Measurements from ENCODE around the gene MT1F.

Gene MT1F

DNA sequence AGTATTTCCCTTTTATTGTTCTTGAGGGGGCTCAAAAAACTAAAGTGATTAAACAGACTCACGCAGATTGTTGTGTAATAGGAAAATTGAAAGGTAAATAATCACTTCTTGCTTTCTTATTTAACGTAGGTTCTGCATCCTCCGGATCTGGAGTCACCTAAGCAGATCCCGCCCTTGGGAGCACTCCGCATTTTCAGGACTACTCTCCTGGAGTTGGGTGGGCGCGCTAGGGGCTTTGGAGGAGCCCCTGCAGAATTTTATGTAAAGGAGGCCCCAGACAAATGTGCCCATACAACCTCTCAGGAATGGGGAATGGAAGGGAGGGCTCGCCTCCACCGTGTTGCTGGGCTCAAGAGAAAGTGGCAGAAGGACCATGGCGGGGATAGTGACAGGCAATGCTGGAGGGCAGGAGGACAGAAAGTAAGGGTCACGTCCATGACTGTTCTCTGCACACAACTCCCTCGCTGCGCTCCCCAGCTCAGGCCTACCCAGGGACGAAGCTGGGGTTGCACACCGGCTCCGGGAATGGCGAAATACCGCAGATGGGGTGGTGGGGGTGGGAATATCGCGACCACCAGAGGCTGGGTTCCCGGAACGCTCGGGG, 41.0 kb upstream of the MT1F start:
- Histone ChIP-seq H3K9me3 (ENCODE audit: insufficient read depth, low read depth, low read length) (no peaks in the 10 kb centered on the region), H3K4me1 (ENCODE audit: insufficient read depth, low read length, poor library complexity, severe bottlenecking) (no peaks in the 10 kb centered on the region), H3F3A (ENCODE audit: low read depth) (no peaks in the 10 kb centered on the region), H3K4me2 (ENCODE audit: low read depth, low read length, poor library complexity, severe bottlenecking) (no peak overlapping the region), H3K36me3 (ENCODE audit: insufficient read depth, low read length) (no peaks in the 10 kb centered on the region), H3K27me3 (ENCODE audit: insufficient read depth, low read length, poor library complexity, severe bottlenecking) (no peaks in the 10 kb centered on the region), H3K9me2 (replicated peaks; ENCODE audit: low read depth, low read length) (no peaks in the 10 kb centered on the region), H4K20me1 (ENCODE audit: insufficient read depth, low read length, poor library complexity, severe bottlenecking) (no peaks in the 10 kb centered on the region), H3K9ac (ENCODE audit: low read depth, low read length, poor library complexity, severe bottlenecking) (no peak overlapping the region), H3K4me3 (ENCODE audit: low read length, poor library complexity, severe bottlenecking) (no peak overlapping the region), H3K79me2 (ENCODE audit: insufficient read depth, low read length) (no peaks in the 10 kb centered on the region), H2AFZ (ENCODE audit: low read length) (no peak overlapping the region)
- no peak for TF ChIP-seq EZH2phosphoT487 (IDR thresholded peaks at IDR 0.05; ENCODE audit: borderline replicate concordance)
- TF ChIP-seq, protein P1, sequence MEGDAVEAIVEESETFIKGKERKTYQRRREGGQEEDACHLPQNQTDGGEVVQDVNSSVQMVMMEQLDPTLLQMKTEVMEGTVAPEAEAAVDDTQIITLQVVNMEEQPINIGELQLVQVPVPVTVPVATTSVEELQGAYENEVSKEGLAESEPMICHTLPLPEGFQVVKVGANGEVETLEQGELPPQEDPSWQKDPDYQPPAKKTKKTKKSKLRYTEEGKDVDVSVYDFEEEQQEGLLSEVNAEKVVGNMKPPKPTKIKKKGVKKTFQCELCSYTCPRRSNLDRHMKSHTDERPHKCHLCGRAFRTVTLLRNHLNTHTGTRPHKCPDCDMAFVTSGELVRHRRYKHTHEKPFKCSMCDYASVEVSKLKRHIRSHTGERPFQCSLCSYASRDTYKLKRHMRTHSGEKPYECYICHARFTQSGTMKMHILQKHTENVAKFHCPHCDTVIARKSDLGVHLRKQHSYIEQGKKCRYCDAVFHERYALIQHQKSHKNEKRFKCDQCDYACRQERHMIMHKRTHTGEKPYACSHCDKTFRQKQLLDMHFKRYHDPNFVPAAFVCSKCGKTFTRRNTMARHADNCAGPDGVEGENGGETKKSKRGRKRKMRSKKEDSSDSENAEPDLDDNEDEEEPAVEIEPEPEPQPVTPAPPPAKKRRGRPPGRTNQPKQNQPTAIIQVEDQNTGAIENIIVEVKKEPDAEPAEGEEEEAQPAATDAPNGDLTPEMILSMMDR (conservative IDR thresholded peaks at IDR 0.05; ENCODE audit: low read length) = no peak

DNA sequence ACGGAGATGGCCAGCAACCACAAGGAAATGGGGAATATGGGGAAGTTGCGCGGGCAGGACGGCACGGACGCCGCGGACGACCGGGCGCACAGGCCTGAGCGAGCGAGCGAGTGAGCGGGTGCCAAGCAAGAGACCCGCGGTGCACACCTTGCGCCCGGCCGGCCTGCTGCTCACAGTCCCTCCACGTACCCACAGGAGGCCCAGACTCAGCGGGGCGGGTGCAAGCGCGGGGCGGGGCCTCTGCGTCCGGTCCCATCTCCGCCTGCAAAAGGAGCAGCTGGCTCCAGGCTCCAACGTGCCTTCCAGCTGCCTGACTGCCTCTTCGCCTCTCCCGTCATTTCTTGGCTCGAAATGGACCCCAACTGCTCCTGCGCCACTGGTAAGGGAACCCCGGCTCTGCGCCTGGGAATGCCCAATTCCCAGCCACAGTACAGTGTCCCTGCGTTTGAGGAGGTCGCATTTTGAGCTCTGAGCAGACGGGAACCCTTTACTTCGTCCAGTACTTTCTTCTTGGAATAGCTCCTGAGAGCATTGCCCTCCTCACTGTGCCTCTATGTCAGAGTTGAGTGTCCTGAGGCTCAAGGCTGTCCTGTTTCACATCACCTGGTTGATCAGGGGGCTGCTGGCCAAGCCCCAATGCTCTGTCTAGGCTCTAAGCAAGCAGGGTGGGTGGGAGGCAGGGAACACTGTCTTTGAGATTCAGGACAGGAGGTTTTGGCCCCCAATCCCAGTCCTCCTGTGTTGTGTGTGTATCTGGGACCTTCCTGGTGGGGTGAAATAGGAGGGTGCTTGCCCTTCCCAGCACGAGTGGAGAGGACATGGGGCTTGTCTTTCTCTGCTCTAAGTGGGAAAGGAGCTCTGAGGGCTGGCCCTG, 40.3 kb upstream of the MT1F start:
- no peak overlapping the region for H3K4me3 ChIP-seq (ENCODE audit: low read length, poor library complexity, severe bottlenecking)
- no peaks in the 10 kb centered on the region for H3K36me3 ChIP-seq (ENCODE audit: insufficient read depth, low read length)
- H3K9ac ChIP-seq (ENCODE audit: low read depth, low read length, poor library complexity, severe bottlenecking) = no peak overlapping the region
- no peaks in the 10 kb centered on the region for H3K4me1 ChIP-seq (ENCODE audit: insufficient read depth, low read length, poor library complexity, severe bottlenecking)
- H3F3A ChIP-seq (ENCODE audit: low read depth) = no peaks in the 10 kb centered on the region
- no peak overlapping the region for H2AFZ ChIP-seq (ENCODE audit: low read length)
- H4K20me1 ChIP-seq (ENCODE audit: insufficient read depth, low read length, poor library complexity, severe bottlenecking) = no peaks in the 10 kb centered on the region
- H3K4me2 ChIP-seq (ENCODE audit: low read depth, low read length, poor library complexity, severe bottlenecking) = no peak overlapping the region
- H3K9me2 ChIP-seq (replicated peaks; ENCODE audit: low read depth, low read length) = no peaks in the 10 kb centered on the region
- H3K9me3 ChIP-seq (ENCODE audit: insufficient read depth, low read depth, low read length) = no peaks in the 10 kb centered on the region
- no peaks in the 10 kb centered on the region for H3K79me2 ChIP-seq (ENCODE audit: insufficient read depth, low read length)
- TF ChIP-seq, protein P1 (conservative IDR thresholded peaks at IDR 0.05; ENCODE audit: low read length) = no peak
- no peak for TF ChIP-seq EZH2phosphoT487 (IDR thresholded peaks at IDR 0.05; ENCODE audit: borderline replicate concordance)
- no peaks in the 10 kb centered on the region for H3K27me3 ChIP-seq (ENCODE audit: insufficient read depth, low read length, poor library complexity, severe bottlenecking)

GRCh38 chr16:56618138-56618537, 39.6 kb upstream of the MT1F start:
- Histone ChIP-seq H3K4me1 (ENCODE audit: insufficient read depth, low read length, poor library complexity, severe bottlenecking) (no peaks in the 10 kb centered on the region), H4K20me1 (ENCODE audit: insufficient read depth, low read length, poor library complexity, severe bottlenecking) (no peaks in the 10 kb centered on the region), H3K4me2 (ENCODE audit: low read depth, low read length, poor library complexity, severe bottlenecking) (no peak overlapping the region), H3K9me2 (replicated peaks; ENCODE audit: low read depth, low read length) (no peaks in the 10 kb centered on the region), H3K9me3 (ENCODE audit: insufficient read depth, low read depth, low read length) (no peaks in the 10 kb centered on the region), H2AFZ (ENCODE audit: low read length) (no peak overlapping the region), H3K4me3 (ENCODE audit: low read length, poor library complexity, severe bottlenecking) (no peak overlapping the region), H3K36me3 (ENCODE audit: insufficient read depth, low read length) (no peaks in the 10 kb centered on the region), H3K79me2 (ENCODE audit: insufficient read depth, low read length) (no peaks in the 10 kb centered on the region), H3F3A (ENCODE audit: low read depth) (no peaks in the 10 kb centered on the region), H3K9ac (ENCODE audit: low read depth, low read length, poor library complexity, severe bottlenecking) (no peak overlapping the region), H3K27me3 (ENCODE audit: insufficient read depth, low read length, poor library complexity, severe bottlenecking) (no peaks in the 10 kb centered on the region)
- no peak for TF ChIP-seq EZH2phosphoT487 (IDR thresholded peaks at IDR 0.05; ENCODE audit: borderline replicate concordance)
- TF ChIP-seq, protein P1 (conservative IDR thresholded peaks at IDR 0.05; ENCODE audit: low read length) = no peak

Measured in Loucy (cell line).